ENCODE data around the gene PTGER1.
"Not testable (repeated sequence)": the region's sequence is repeated elsewhere in the genome, so short reads cannot be mapped to it uniquely, and the experiment has no call there.

Gene PTGER1

DNA sequence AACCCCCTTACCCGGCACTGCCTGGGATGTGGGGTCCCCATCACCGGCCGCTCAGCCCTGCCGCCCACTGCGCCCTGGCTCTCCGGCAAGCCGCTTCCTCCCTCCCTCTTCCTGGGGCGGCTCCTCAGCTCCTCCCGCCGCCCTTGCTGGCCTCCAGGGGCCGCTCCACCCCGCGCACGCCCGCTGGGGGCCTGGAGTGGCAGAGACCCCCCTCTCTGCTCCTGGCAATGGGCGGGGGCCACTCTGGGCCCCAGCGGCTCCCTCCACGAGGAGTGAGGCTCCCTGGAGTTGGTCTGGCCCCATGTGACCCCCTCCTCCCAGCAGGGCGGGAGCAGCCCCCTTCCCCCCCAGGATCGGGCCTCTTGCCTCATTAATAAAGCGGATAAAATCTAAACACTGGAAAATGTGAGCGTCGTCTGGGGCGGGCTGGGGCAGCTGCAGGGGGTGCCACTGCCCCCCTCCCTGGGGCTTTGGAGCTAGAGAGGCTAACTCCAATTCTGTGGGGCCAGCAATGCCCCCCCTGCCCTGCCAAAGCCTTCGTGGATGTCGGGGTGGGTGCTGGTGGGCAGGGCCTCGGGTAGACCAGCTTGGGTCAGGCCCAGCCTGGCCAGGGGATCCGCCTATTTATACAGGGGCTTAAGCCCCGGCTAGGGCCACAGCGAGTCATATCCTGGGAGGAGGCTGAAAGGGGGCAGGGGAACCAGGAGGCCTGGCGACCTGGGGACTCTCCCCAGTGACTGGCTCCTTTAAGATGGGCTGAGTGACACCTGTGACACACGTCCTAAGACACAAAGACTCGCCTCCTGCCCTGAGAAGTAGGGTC is at the start of gene PTGER1:
Gene PTGER1, minus strand, starts transcription at position 104 of the 823 bp plus-strand sequence. CDS start 1,034 bp downstream, outside the sequence.
- no peak for DNase-seq (ENCODE audit: low read depth)

DNA sequence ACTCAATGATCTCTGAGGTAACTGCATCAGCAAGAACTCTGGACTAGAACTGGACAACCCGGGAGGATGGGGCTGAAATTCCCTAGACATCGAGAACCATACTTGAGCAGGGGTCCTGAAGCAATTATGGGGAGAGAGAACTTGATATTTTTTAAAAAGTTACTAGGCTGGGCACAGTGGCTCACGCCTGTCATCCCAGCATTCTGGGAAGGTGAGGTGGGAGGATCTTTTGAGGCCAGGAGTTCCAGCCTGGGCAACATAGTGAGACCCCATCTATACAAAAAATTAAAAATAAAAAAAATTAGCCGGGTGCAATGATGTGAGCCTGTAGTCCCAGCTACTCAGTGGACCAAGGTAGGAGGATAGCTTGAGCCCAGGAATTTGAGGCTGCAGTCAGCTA is 45.4 kb upstream of the PTGER1 start:
- DNase-seq (ENCODE audit: low read depth), result no peak

DNA sequence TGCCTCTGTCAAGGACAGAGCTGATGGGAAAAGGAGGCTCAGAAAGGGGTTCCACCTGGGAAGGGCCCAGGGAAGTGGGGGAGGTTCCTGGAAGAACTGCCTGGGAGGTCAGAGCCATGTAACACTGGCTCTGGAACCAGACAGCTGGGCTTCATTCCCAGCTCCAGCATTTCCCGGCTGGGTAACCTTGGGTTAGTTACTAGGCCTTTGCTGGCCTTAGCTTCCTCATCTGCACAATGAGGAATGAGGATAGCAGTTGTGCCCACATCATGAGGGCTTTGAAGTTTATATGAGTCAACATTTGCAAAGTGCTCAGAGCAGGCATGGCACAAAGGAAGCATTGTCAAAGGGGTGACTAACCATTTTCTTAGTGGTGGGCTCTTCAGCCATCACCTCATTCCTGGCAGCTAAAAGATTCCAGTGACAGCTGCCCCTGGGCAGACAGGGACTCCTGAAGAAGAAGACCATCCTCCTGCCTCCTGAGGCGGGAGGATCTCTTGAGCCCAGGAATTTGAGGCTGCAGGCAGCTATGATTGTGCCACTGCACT is 44.8 kb upstream of the PTGER1 start:
- DNase-seq (ENCODE audit: low read depth), result peak; percentile 36

DNA sequence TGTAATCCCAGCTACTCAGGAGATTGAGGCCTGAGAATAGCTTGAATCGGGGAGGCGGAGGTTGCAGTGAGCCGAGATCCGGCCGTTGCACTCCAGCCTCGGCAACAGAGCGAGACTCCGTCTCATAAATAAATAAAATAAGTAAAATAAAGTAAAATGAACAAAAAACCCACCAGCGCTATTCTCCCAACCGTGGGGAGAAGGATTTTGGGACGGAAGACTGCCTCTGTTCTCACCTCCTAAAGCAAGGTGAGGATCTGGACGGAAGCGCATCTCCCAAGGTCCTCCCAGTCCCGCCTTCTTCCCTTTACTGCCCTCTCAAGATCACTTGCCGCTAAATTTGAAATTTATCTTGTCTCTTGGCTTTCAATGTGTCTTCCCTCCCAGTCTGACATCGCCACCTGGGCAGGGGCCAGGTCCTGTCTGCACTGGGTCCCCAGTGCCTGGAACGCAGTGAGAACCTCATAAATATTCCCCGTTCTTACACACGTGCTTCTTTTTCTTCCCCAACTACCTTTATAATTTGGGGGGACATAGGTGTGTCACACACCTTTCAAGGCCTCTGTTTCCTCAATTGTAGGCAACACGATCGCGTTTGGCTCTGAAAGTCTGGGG is 44.2 kb upstream of the PTGER1 start:
- no peak for DNase-seq (ENCODE audit: low read depth)

DNA sequence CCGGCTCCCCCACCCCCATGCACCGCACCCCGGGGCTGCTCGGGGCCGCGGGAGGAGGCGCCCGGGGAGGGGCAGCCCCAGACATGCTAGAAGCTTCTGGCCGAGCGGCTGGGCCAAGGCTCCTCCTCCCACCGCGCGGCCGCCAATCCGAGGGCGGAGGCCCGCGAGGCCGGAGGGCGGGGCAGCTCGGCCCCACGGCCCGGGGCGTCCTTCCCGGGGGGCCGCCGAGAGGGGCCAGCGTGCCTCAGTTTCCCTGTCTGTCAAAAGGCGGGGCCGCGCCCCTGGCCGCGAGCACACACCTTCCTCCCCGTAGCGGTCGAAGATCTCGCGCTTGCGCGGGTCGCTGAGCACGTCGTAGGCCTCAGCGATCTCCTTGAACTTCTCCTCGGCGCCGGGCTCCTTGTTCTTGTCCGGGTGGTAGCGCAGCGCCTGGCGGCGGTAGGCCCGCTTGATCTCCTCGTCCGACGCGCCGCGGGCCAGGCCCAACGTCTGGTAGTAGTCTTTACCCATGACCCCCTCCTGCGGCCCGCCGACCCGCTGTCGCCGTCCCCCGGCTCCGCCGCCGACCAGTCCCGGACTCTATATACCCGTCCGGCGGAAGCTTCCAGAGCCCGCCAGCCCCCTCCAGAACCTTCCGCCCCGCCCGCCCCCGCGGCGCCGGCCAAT is 42.8 kb upstream of the PTGER1 start, which contains the start of gene DNAJB1:
Gene DNAJB1, minus strand, starts transcription at position 558 of the 666 bp plus-strand sequence. Its CDS starts 48 bp downstream, at position 510.
- DNase-seq (ENCODE audit: low read depth), result peak; percentile 49

- no peak for DNase-seq (ENCODE audit: low read depth)
Observed at GRCh38 chr19:14517446-14517839, 42.3 kb upstream of the PTGER1 start.

DNA sequence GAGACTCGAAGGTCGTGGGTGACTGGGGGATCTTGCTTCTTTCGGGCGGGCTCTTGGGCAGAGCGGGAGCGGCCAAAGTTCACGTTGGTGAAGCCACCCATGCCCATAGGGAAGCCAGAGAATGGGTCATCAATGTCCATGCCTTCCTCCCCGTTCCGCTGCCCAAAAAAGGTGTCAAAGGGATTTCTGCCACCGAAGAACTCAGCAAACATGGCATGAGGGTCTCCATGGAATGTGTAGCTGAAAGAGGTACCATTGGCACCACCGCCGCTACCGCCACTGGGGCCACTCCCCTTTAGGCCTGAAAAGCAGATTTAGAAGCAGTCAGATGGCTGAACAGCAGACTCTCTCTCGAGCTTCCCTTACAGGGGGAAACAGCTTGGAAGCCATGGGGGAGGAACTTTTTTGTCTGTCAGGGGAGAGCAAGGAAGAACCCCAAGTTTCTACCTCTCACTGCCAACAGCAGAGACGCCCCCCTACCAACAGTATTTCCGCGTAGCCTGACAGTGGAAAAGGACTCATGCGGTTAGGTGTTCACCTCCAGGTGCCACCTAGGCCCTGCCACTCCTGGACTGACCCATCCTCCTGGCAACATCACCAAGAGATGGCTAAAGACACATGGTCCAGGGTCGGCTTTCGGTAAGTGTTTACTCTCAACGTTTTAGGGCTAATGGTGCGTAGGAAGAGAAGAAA is 41.7 kb upstream of the PTGER1 start:
- no peak for DNase-seq (ENCODE audit: low read depth)

DNA sequence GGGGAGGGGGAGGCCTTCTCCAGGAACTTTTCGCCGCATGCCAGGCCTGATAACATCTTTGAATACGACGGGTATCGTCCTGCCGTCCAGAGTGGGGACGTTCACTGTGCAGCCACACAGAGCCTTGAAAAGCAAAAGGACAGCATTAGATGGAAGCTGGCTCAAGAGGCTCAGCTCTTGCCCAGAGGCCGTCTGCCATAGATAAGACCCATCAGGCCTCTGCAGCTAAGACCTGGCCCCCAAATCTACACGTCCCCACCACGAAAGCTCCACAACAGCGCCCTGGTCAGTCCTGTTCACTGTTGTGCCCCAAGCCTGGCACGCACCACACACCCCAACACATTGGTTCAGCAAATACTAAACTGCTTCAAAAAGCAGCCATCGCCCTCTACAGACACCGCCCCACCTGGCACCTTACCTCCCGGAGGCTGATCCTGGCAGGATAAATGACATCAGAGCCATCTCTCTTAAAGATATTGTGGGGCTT is 40.9 kb upstream of the PTGER1 start:
- no peak for DNase-seq (ENCODE audit: low read depth)

DNA sequence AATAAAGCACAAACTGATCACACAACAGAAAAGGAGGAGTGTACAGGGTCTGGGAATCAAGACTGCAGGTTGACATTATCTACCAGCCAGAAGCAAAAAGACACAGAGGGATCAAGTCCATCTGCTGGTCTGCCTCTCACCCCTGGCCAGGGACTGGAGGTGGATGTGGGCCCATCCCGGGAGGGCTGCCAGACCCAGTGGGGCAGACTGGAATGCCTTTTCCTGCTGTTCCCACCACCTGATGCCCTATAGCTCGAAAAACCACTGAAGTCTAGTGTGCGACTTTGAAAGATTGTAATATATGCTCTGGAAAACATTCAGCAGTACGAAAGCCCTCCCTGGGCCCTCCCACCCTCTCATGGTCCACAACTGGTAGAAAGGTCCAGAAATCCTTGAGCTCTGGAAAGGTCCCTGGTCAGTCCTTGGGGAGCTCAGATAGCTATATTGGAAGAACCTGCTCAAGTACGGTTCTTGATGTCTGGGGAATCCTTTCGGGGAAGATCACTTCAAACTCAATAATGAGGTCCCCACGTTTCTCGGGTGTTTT is 40.4 kb upstream of the PTGER1 start:
- no peak for DNase-seq (ENCODE audit: low read depth)

- no peak for DNase-seq (ENCODE audit: low read depth)
Observed at GRCh38 chr19:14514215-14514863, 39.2 kb upstream of the PTGER1 start.

- DNase-seq (ENCODE audit: low read depth), result no peak
Observed at GRCh38 chr19:14512406-14512961, 37.3 kb upstream of the PTGER1 start.

DNA sequence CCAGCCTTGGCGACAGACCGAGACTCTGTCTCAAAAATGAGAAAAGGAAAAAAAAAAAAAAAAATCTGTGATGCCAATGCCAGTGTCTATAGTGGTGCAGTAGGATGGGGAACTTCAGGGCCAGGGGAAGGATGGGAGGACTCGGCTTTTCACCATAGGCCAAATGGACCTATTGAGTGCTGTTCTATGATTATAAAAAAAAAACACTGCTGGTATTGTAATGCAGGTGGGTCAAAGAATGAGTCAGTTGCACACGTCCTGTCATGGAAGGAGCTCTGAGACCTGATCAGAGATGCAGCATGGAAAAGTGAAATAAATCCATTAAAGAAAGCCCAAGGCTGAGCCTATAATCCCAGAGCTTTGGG is 36.1 kb upstream of the PTGER1 start:
- no peak for DNase-seq (ENCODE audit: low read depth)

DNA sequence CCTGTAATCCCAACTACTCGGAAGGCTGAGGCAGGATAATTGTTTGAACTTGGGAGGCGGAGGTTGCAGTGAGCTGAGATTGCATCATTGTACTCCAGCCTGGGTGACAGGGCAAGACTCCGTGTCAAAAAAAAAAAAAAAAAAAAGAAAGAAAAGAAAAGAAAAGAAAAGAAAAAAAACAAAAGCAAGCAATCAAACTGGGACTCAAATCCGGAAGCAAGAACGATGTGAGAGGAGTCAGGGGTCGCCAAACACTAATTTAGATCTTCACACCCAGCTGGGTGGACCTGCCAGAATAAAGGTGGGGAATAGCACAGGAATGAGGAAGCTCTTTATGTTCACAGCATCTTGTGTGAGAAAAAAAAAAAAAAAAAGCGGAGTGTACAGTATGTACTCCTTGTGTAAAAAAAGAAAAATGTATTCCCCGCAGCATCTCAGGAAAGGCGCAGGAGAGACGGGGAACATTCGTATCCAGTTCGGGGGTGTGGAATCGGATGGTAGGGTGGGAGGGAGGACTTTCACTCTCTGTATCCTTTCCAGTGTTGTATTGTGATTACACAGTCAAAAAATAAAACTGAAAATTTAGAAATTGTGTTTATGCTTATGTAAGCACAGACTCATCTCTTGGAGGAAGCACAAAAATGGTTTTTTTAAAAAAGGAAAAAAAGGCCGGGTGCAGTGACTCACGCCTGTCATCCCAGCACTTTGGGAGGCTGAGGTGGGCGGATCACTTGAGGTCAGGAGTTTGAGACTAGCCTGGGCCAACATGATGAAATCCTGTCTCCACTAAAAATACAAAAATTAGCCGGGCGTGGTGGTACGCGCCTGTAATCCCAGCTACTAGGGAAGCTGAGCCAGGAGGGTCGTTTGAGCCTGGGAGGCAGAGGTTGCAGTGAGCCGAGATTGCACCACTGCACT is 35.4 kb upstream of the PTGER1 start:
- DNase-seq (ENCODE audit: low read depth), result no peak

GRCh38 chr19:14507704-14508542 is 32.8 kb upstream of the PTGER1 start:
- DNase-seq (ENCODE audit: low read depth), result no peak

DNA sequence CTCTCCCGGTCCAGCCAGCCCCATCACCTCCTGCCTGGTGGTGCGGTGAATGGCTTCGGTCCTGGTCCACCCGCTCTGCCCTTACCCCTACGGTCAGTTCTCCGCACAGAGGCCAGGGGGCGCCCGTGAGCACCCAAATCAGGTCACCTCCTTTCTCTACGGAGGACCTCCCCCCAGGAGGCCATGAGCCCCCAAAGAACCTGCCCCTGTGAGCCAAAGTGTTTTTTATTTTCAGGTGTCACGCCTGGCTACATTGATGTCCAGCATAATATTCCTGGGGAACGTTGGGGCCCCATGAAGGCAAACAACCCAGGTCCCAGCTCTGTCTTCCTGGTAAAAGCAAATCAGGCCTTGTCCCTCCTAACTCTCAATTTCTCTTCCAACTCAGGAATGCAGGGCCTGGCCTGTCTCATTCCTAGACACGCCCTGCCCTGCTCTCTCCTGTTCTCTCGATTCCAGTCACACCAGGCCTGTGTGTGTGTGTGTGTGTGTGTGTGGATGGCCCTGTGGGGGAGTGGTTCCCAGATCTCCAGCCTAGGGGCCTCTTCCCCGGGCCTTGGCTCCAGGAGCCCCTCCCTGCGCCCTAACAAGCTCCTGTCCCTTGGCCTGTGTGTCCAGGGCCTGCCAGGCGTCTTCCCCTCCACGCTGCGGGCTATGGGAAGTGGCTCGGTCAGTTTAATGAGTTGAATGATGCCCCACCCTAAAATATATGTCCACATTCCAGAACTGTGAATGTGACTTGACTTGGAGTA is 30.5 kb upstream of the PTGER1 start:
- DNase-seq (ENCODE audit: low read depth), result peak; percentile 53

GRCh38 chr19:14504575-14504974 is 29.4 kb upstream of the PTGER1 start:
- DNase-seq (ENCODE audit: low read depth), result not testable (repeated sequence)

DNA sequence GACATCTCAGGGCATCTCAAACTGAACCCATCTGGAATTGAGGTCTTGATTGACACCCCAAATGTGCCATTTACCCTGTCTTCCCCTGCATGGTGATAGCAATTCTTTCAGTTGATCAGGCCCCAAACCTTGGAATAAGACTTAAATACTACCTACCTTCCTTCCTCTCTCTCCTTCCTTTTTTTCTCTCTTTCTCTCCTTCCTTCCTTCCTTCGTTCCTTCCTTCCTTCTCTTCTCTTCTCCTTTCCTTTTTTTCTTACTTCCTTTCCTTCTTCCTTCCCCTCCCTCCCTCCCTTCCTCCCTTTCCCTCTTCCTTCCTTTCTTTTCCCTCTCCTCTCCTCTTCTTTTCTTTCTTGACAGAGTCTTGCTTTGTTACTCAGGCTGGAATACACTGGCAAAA is 28.1 kb upstream of the PTGER1 start:
- no peak for DNase-seq (ENCODE audit: low read depth)
